ENCODE data around the gene PYDC2. TPM values are rescaled to one million over a fixed set of nuclear protein-coding genes. Genes with fewer than 3 reads are reported as not detected.

Gene PYDC2
- total RNA-seq, 1 experiment from 2014 or later, result not detected

DNA sequence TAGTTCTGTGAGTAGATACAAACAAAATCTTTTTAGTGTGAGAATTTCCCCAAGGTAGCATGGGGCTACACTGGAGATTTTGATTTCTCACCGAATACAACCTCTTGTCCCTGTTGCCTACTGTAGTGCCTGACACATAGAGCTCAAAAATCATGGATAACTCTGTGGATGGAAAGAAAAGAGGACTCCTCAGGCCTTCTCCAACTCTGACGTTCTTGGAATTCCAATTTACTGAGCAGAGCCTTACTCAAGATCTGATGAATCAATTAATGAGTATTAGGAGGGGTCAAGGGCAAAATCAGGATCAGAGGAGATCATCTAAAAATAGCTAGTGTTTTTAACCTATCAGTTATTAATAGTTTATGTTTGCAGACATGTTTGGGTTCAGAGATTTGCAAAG lies 46.7 kb upstream of the PYDC2 start:
- no peak overlapping the region for H2AFZ ChIP-seq (ENCODE audit: low read length)
- Mint-ChIP-seq H3K4me1 (peaks cover 5 to 11% of the 10 kb centered on the region in 2 experiments), H3K27me3 (ENCODE audit: low read depth) (no peaks in the 10 kb centered on the region), H3K9me3 (peaks cover 21 to 22% of the 10 kb centered on the region in 2 experiments), H3K36me3 (ENCODE audit: insufficient read depth in 1 of 3, low read depth in 3 of 3) (peaks cover 13 to 22% (median 15%) of the 10 kb centered on the region in 3 experiments), H3K27ac (no peak overlapping the region), H3K4me3 (no peak overlapping the region)
- H3K27me3 ChIP-seq (ENCODE audit: insufficient read depth, low read length), result no peaks in the 10 kb centered on the region
- no peak overlapping the region for H3T11ph ChIP-seq (ENCODE audit: low read length)
- no peak overlapping the region for H3K9ac ChIP-seq (ENCODE audit: extremely low read depth, insufficient read length, low read length)
- H2BK12ac ChIP-seq (ENCODE audit: insufficient read length, low read depth, low read length), result no peak overlapping the region
- H3K79me1 ChIP-seq (ENCODE audit: insufficient read depth, low read depth, low read length, poor library complexity, severe bottlenecking), result no peaks in the 10 kb centered on the region
- H2BK5ac ChIP-seq (ENCODE audit: insufficient read length, low read length), result no peak overlapping the region
- H2BK20ac ChIP-seq (ENCODE audit: low read depth, low read length, poor library complexity, severe bottlenecking), result no peak overlapping the region
- no peak overlapping the region for H2BK120ac ChIP-seq (ENCODE audit: low read depth, low read length, poor library complexity, severe bottlenecking)
- H3K23me2 ChIP-seq (ENCODE audit: insufficient read length, low read depth, low read length, poor library complexity, severe bottlenecking), result no peaks in the 10 kb centered on the region
- TF ChIP-seq, protein P1, sequence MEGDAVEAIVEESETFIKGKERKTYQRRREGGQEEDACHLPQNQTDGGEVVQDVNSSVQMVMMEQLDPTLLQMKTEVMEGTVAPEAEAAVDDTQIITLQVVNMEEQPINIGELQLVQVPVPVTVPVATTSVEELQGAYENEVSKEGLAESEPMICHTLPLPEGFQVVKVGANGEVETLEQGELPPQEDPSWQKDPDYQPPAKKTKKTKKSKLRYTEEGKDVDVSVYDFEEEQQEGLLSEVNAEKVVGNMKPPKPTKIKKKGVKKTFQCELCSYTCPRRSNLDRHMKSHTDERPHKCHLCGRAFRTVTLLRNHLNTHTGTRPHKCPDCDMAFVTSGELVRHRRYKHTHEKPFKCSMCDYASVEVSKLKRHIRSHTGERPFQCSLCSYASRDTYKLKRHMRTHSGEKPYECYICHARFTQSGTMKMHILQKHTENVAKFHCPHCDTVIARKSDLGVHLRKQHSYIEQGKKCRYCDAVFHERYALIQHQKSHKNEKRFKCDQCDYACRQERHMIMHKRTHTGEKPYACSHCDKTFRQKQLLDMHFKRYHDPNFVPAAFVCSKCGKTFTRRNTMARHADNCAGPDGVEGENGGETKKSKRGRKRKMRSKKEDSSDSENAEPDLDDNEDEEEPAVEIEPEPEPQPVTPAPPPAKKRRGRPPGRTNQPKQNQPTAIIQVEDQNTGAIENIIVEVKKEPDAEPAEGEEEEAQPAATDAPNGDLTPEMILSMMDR (conservative IDR thresholded peaks at IDR 0.05), result no peak
- no peak overlapping the region for H3K27ac ChIP-seq (ENCODE audit: insufficient read length, low read depth, low read length)
- H3K14ac ChIP-seq (ENCODE audit: insufficient read depth, low read length), result no peak overlapping the region
- no peaks in the 10 kb centered on the region for H3K79me2 ChIP-seq (ENCODE audit: insufficient read depth, low read length)
- H4K8ac ChIP-seq (replicated peaks; ENCODE audit: insufficient read length, low read depth, low read length), result no peak overlapping the region
- H4K5ac ChIP-seq (ENCODE audit: insufficient read length, low read depth, low read length), result no peak overlapping the region
- no peaks in the 10 kb centered on the region for H4K20me1 ChIP-seq (ENCODE audit: control insufficient read depth, insufficient read depth, insufficient read length)
- H3K4me1 ChIP-seq (ENCODE audit: insufficient read depth, low read length), result no peaks in the 10 kb centered on the region
- H4K91ac ChIP-seq (ENCODE audit: insufficient read length, low read depth, low read length), result no peak overlapping the region
- no peak overlapping the region for H3K23ac ChIP-seq (ENCODE audit: insufficient read length, low read depth, low read length)
- no peak overlapping the region for H2BK15ac ChIP-seq (ENCODE audit: low read depth, low read length)
- no peak overlapping the region for H3K4ac ChIP-seq (ENCODE audit: low read depth, low read length)
- no peak for DNase-seq
- H3K56ac ChIP-seq (ENCODE audit: insufficient read length, low read depth, low read length), result no peak overlapping the region
- H2AK5ac ChIP-seq (ENCODE audit: insufficient read length, low read length), result no peak overlapping the region
- WGBS (ENCODE audit: extremely low coverage, insufficient read length, low lambda C conversion rate), result no CpG with 5 or more reads among the region's 2 CpGs
- peaks cover 5% of the 10 kb centered on the region for H3K9me3 ChIP-seq (ENCODE audit: control insufficient read depth, low read depth, low read length)
- no peak overlapping the region for H3K4me2 ChIP-seq (ENCODE audit: insufficient read depth, insufficient read length, low read length)
- H3K18ac ChIP-seq (ENCODE audit: insufficient read length, low read depth, low read length), result no peak overlapping the region
